Measurements from ENCODE around the gene NCAPD3.

The NCAPD3 gene

DNA sequence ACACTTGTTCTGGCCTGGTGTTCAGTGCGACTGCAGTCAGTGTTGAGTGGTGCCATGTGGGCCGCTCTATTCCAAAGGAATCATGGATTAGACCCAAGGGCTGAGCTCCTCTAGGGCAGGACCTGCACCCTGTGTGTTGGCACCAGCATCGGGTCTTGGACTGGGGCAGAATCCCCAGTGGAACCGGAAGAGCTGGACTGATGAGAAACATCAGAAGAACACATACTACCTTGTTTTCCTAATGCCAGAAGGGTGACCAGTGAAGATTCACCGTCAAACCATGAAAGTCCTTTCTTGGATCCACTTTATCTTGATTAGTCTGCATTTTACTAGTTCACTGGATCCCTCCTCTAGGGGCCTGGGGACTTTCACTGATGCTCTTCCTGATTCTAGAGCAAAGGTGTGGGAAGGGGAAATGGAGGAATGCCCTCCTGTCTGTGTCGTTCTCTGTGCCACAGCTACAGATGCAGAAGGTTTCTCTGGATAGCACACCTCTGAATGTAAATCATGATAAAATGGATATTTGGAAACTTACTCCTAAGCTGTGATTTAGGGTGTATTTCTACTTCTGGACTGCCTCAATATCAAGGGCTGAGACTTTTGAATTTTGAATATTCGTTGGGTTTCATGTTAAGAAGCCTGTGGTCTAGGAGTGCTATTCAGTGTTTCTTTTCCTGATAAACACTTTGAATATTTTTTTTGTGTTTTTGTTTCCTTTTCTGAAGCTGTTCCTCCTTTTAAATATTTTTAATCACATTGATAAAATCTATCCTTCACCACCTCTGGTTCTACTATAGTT, 41.4 kb upstream of the NCAPD3 start:
- POLR2A ChIA-PET = interaction anchor here (1.8 kb wide), 1 partner anchor 11 kb away, joined by 4 read pairs; the partner anchor contains the start of gene GLB1L3

DNA sequence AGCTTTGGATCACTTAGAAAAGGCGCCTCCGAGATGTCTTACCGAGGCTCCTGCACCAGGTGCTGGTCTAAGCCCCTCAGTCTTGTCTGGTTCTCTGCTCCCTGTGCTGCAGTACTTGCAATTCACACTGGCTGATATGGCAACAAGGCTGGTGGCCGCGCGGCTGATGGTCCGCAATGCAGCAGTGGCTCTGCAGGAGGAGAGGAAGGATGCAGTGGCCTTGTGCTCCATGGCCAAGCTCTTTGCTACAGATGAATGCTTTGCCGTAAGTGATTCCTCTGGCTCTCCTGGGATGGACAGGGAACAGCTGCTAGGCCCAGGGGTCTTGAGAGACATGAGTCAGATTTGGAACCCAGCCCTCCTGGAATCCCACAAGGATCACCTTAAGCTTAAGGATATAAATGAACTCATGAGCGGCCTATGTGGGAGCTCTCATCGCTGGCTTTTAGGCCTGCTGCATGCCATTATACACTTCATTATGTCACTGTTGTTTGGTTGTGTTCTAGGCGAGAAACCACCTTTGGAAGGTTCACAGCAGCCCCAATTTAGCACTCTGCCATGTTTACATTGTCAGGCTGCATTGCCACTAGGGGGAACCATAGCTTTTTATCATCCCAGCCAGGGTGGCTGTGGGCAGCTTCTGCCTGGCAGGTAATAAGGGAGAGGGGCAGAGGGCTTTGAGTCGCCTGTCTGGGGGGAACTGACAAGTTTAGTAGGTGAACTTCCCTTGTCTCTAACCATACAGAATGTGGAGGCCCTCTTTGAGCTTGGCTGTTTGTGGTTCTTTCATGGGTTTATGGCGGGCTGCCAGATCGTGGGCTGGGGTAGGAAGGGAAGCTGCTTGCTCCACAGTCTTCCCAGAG, 38.1 kb upstream of the NCAPD3 start:
- DNase-seq (ENCODE audit: extremely low spot score) = peak; percentile 53
- no peak for TF ChIP-seq NFRKB (IDR thresholded peaks at IDR 0.05)
- TF ChIP-seq, protein P1, sequence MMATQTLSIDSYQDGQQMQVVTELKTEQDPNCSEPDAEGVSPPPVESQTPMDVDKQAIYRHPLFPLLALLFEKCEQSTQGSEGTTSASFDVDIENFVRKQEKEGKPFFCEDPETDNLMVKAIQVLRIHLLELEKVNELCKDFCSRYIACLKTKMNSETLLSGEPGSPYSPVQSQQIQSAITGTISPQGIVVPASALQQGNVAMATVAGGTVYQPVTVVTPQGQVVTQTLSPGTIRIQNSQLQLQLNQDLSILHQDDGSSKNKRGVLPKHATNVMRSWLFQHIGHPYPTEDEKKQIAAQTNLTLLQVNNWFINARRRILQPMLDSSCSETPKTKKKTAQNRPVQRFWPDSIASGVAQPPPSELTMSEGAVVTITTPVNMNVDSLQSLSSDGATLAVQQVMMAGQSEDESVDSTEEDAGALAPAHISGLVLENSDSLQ (IDR thresholded peaks at IDR 0.05) = no peak
- TF ChIP-seq HDGF (IDR thresholded peaks at IDR 0.05; ENCODE audit: borderline replicate concordance) = no peak
- no peak for TF ChIP-seq ZNF384 (IDR thresholded peaks at IDR 0.05)
- TF ChIP-seq LEF1 (IDR thresholded peaks at IDR 0.05; ENCODE audit: borderline replicate concordance) = no peak
- no peak for TF ChIP-seq FOXM1 (IDR thresholded peaks at IDR 0.05; ENCODE audit: borderline replicate concordance)
- no peak for TF ChIP-seq SP1 (IDR thresholded peaks at IDR 0.05)
- TF ChIP-seq CTBP1 (IDR thresholded peaks at IDR 0.05; ENCODE audit: borderline replicate concordance) = no peak
- no peak for TF ChIP-seq ARNT (IDR thresholded peaks at IDR 0.05)
- TF ChIP-seq TARDBP (IDR thresholded peaks at IDR 0.05) = no peak
- TF ChIP-seq SUZ12 (IDR thresholded peaks at IDR 0.05) = no peak
- no peak for TF ChIP-seq FOXK2 (IDR thresholded peaks at IDR 0.05)
- TF ChIP-seq L3MBTL2 (conservative IDR thresholded peaks at IDR 0.05) = no peak
- no peak for TF ChIP-seq BHLHE40 (IDR thresholded peaks at IDR 0.05; ENCODE audit: borderline replicate concordance)
- TF ChIP-seq FOXA1 (IDR thresholded peaks at IDR 0.05) = no peak
- no peak for TF ChIP-seq ELF4 (IDR thresholded peaks at IDR 0.05)
- ChIA-PET POLR2A (interaction anchor here (0.7 to 2.1 kb wide), 2 partner anchors 12 to 37 kb away, joined by 3 to 7 read pairs; partner anchors contain the start of genes NCAPD3 and VPS26B), CTCF (interaction anchor here (0.5 to 1.9 kb wide), 8 partner anchors 8 to 691 kb away, joined by 3 to 10 read pairs (median 3); partner anchors contain the start of gene GLB1L3)

More for the DNA sequence above, 41.4 kb upstream of the NCAPD3 start:
- TF ChIP-seq ELF4 (IDR thresholded peaks at IDR 0.05) (no peak), NFRKB (IDR thresholded peaks at IDR 0.05) (no peak)
- TF ChIP-seq, protein P1 (IDR thresholded peaks at IDR 0.05) = no peak
- CTCF ChIA-PET = no interaction called here
- DNase-seq (ENCODE audit: extremely low spot score) = no peak

- ChIA-PET CTCF (interaction anchor here (1.3 to 1.9 kb wide), 2 partner anchors 13 to 15 kb away, joined by 4 to 10 read pairs; partner anchors contain the start of gene GLB1L3), POLR2A (interaction anchor here (2.1 kb wide), 1 partner anchor 37 kb away, joined by 7 read pairs; the partner anchor contains the start of genes NCAPD3 and VPS26B)
- TF ChIP-seq TARDBP (IDR thresholded peaks at IDR 0.05) = no peak
- TF ChIP-seq, protein P1 (IDR thresholded peaks at IDR 0.05) = no peak
- TF ChIP-seq HDGF (IDR thresholded peaks at IDR 0.05; ENCODE audit: borderline replicate concordance) = no peak
- TF ChIP-seq SUZ12 (IDR thresholded peaks at IDR 0.05) = no peak
- no peak for TF ChIP-seq L3MBTL2 (conservative IDR thresholded peaks at IDR 0.05)
- no peak for TF ChIP-seq LEF1 (IDR thresholded peaks at IDR 0.05; ENCODE audit: borderline replicate concordance)
- TF ChIP-seq NFRKB (IDR thresholded peaks at IDR 0.05) = no peak
- no peak for TF ChIP-seq SP1 (IDR thresholded peaks at IDR 0.05)
- no peak for TF ChIP-seq ZNF384 (IDR thresholded peaks at IDR 0.05)
- no peak for TF ChIP-seq ELF4 (IDR thresholded peaks at IDR 0.05)
- TF ChIP-seq BHLHE40 (IDR thresholded peaks at IDR 0.05; ENCODE audit: borderline replicate concordance) = no peak
- no peak for TF ChIP-seq CTBP1 (IDR thresholded peaks at IDR 0.05; ENCODE audit: borderline replicate concordance)
Measured at GRCh38 chr11:134260983-134261382, 37.2 kb upstream of the NCAPD3 start.

DNA sequence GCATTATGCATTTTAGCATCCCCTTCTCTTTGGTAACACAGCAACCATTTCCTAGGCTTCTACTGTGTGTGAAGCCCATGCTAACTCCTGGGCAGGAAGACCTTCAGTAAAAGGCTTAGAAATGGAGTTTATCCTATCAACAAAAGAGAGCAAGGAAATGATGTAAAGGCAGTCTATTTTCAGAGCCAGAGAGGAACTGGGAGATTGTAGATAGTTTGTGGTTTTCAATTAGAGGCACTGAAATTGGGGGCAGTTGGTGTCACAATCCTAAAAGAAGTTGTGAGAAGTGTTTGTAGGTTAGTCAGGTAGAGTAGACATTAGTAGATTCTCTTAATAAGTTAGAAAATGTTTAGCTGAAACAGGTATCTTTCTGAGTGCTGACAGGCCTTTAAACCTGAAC, 36.7 kb upstream of the NCAPD3 start:
- ChIA-PET CTCF (interaction anchor here (1.3 kb wide), 1 partner anchor 16 kb away, joined by 4 read pairs; the partner anchor contains the start of gene GLB1L3), POLR2A (interaction anchor here (2.1 kb wide), 1 partner anchor 36 kb away, joined by 7 read pairs; the partner anchor contains the start of genes NCAPD3 and VPS26B)
- DNase-seq (ENCODE audit: extremely low spot score) = no peak
- TF ChIP-seq L3MBTL2 (conservative IDR thresholded peaks at IDR 0.05) = no peak
- no peak for TF ChIP-seq FOXK2 (IDR thresholded peaks at IDR 0.05)
- TF ChIP-seq SP1 (IDR thresholded peaks at IDR 0.05) = no peak
- no peak for TF ChIP-seq FOXA1 (IDR thresholded peaks at IDR 0.05)
- no peak for TF ChIP-seq ZNF384 (IDR thresholded peaks at IDR 0.05)
- TF ChIP-seq CTBP1 (IDR thresholded peaks at IDR 0.05; ENCODE audit: borderline replicate concordance) = no peak
- TF ChIP-seq ARNT (IDR thresholded peaks at IDR 0.05) = no peak
- TF ChIP-seq SUZ12 (IDR thresholded peaks at IDR 0.05) = no peak
- no peak for TF ChIP-seq BHLHE40 (IDR thresholded peaks at IDR 0.05; ENCODE audit: borderline replicate concordance)
- no peak for TF ChIP-seq ELF4 (IDR thresholded peaks at IDR 0.05)
- TF ChIP-seq NFRKB (IDR thresholded peaks at IDR 0.05) = no peak

More at GRCh38 chr11:134260983-134261382, 37.2 kb upstream of the NCAPD3 start:
- no peak for DNase-seq (ENCODE audit: extremely low spot score)

- POLR2A ChIA-PET = no interaction called here
- TF ChIP-seq LEF1 (IDR thresholded peaks at IDR 0.05; ENCODE audit: borderline replicate concordance) (no peak), CTBP1 (IDR thresholded peaks at IDR 0.05; ENCODE audit: borderline replicate concordance) (no peak)
- CTCF ChIA-PET = interaction anchor here (0.5 kb wide), 1 partner anchor 671 kb away, joined by 3 read pairs; no protein-coding TSS in a partner anchor
- DNase-seq (ENCODE audit: extremely low spot score) = no peak
Measured at GRCh38 chr11:134258577-134258976, 34.8 kb upstream of the NCAPD3 start.

All from HEK293T (cell line).